DND-41 (cell line): Measurements from ENCODE around the gene SULT2B1.
A peak's percentile ranks its signal among the peaks of the same experiment; 100 is the strongest.

ENCODE experiments used
- ATAC-seq: fragments of 200-7000 bp; cut with Tn5 transposase; 3 replicates; pipeline ENCODE4 v1.9.1; 2021; ENCODE audit warnings: low read depth; ENCODE audit not compliant: insufficient read depth
- DNase-seq: peaks from one replicate; pipeline ENCODE4 v3.0.0-alpha.2; 2020
- H2AFZ ChIP-seq: 2 replicates; pipeline ENCODE4 v1.6.0; 2012; ENCODE audit warnings: low read depth, low read length
- H3K27ac ChIP-seq: 2 replicates; pipeline ENCODE4 v1.5.1; 2012; ENCODE audit warnings: low read length, inconsistent platforms
- H3K27me3 ChIP-seq: fragments of 200-600 bp; sonication (generic); 2 replicates; pipeline ENCODE4 v1.6.0; 2012; ENCODE audit warnings: low read length, mild to moderate bottlenecking, inconsistent platforms; ENCODE audit not compliant: insufficient read depth, poor library complexity
- H3K36me3 ChIP-seq: 2 replicates; pipeline ENCODE4 v1.5.1; 2012; ENCODE audit warnings: low read length, inconsistent platforms; ENCODE audit not compliant: insufficient read depth
- H3K4me1 ChIP-seq: 2 replicates; pipeline ENCODE4 v1.5.1; 2012; ENCODE audit warnings: mild to moderate bottlenecking, low read length; ENCODE audit not compliant: insufficient read depth
- H3K4me2 ChIP-seq: 2 replicates; pipeline ENCODE4 v1.6.0; 2012; ENCODE audit warnings: mild to moderate bottlenecking, moderate library complexity, low read length, inconsistent platforms; ENCODE audit not compliant: insufficient read depth
- H3K4me3 ChIP-seq, 2 experiments: fragments of 200-600 bp in 1 of 2; shearing (Covaris generic) in 1 of 2; 2 replicates each; pipeline ENCODE4 v1.5.1; 2012 to 2016; ENCODE audit warnings: inconsistent platforms in 2 of 2, low read length in 2 of 2, mild to moderate bottlenecking in 2 of 2, low read depth in 1 of 2, moderate library complexity in 1 of 2
- H3K79me2 ChIP-seq: 2 replicates; pipeline ENCODE4 v1.6.0; 2012; ENCODE audit warnings: low read length, inconsistent platforms; ENCODE audit not compliant: insufficient read depth
- H3K9ac ChIP-seq: 2 replicates; pipeline ENCODE4 v1.6.0; 2012; ENCODE audit warnings: low read depth, mild to moderate bottlenecking, inconsistent platforms, low read length, moderate library complexity
- H3K9me3 ChIP-seq: 2 replicates; pipeline ENCODE4 v1.5.1; 2012; ENCODE audit warnings: low read length, moderate library complexity, mild to moderate bottlenecking, inconsistent platforms; ENCODE audit not compliant: insufficient read depth, severe bottlenecking
- H4K20me1 ChIP-seq: 2 replicates; pipeline ENCODE4 v1.6.0; 2012; ENCODE audit warnings: low read length; ENCODE audit not compliant: insufficient read depth
- CTCF ChIP-seq: IDR thresholded peaks from 2 replicates; pipeline ENCODE4 v1.5.1; 2012; ENCODE audit warnings: borderline replicate concordance, low read length, moderate library complexity, mild to moderate bottlenecking; ENCODE audit not compliant: poor library complexity, severe bottlenecking; ENCODE audit errors: extremely low read depth
- EZH2 ChIP-seq: IDR thresholded peaks from 3 replicates; pipeline ENCODE4 v1.6.1; 2012; ENCODE audit warnings: borderline replicate concordance, low read depth, mild to moderate bottlenecking, moderate library complexity, low read length, inconsistent platforms; ENCODE audit not compliant: severe bottlenecking

The SULT2B1 gene

GRCh38 chr19:48582168-48582567, 30.2 kb downstream of the SULT2B1 start:
- Histone ChIP-seq H3K9ac (no peak overlapping the region), H3K27ac (no peak overlapping the region), H3K27me3 (no peaks in the 10 kb centered on the region), H4K20me1 (no peaks in the 10 kb centered on the region), H3K36me3 (no peaks in the 10 kb centered on the region), H2AFZ (no peak overlapping the region), H3K4me2 (no peak overlapping the region), H3K9me3 (no peaks in the 10 kb centered on the region), H3K4me3 (no peak overlapping the region), H3K4me1 (peaks cover 4% of the 10 kb centered on the region), H3K79me2 (no peaks in the 10 kb centered on the region)
- DNase-seq (no peak), ATAC-seq (no peak)
- TF ChIP-seq EZH2 (no peak), CTCF (no peak)

- H3K79me2 ChIP-seq: no peaks in the 10 kb centered on the region
- H3K4me1 ChIP-seq: peaks cover 15% of the 10 kb centered on the region
- H3K4me2 ChIP-seq: no peak overlapping the region
- H3K36me3 ChIP-seq: no peaks in the 10 kb centered on the region
- H4K20me1 ChIP-seq: no peaks in the 10 kb centered on the region
- H3K27ac ChIP-seq: no peak overlapping the region
- no peak overlapping the region for H3K9ac ChIP-seq
- DNase-seq (no peak), ATAC-seq (no peak)
- H3K4me3 ChIP-seq: no peak overlapping the region
- H2AFZ ChIP-seq: no peak overlapping the region
- TF ChIP-seq EZH2: no peak
- no peak for TF ChIP-seq CTCF
- no peaks in the 10 kb centered on the region for H3K9me3 ChIP-seq
- no peaks in the 10 kb centered on the region for H3K27me3 ChIP-seq
Observed at GRCh38 chr19:48587387-48587786, 35.4 kb downstream of the SULT2B1 start.

GRCh38 chr19:48588670-48589401, 36.9 kb downstream of the SULT2B1 start:
- no peak for TF ChIP-seq EZH2
- peak; percentile 98 for TF ChIP-seq CTCF
- no peaks in the 10 kb centered on the region for H4K20me1 ChIP-seq
- H3K27me3 ChIP-seq: no peaks in the 10 kb centered on the region
- H3K27ac ChIP-seq: peak overlapping the region; percentile 40; the same call in 1 of the 2 replicates
- DNase-seq (peak; percentile 85), ATAC-seq (peak; percentile 94)
- no peaks in the 10 kb centered on the region for H3K9me3 ChIP-seq
- no peaks in the 10 kb centered on the region for H3K36me3 ChIP-seq
- no peaks in the 10 kb centered on the region for H3K79me2 ChIP-seq
- H3K4me3 ChIP-seq: peak overlapping the region; percentile 10 to 60; a peak in 3 of 4 replicates
- peak overlapping the region; percentile 73 for H3K4me2 ChIP-seq
- peak overlapping the region; percentile 67 for H2AFZ ChIP-seq
- peak overlapping the region; percentile 46 for H3K9ac ChIP-seq
- H3K4me1 ChIP-seq: peaks cover 15% of the 10 kb centered on the region
